GM13977 (cell line): ENCODE measurements around the gene DYRK1A.

ENCODE experiments used
- DNase-seq: peaks from one replicate; pipeline ENCODE4 v3.0.0; 2012; ENCODE audit warnings: low spot score
- CTCF ChIP-seq: IDR thresholded peaks from 2 replicates; pipeline ENCODE4 v1.5.1; 2012; ENCODE audit warnings: mild to moderate bottlenecking, control low read depth; ENCODE audit not compliant: insufficient read depth; ENCODE audit errors: extremely low read depth, missing control alignments
- in situ Hi-C: fragments of 300-500 bp; cut with MboI; formaldehyde crosslinking; loops from one replicate; pipeline ENCODE4 v1.12.0; 2022; ENCODE audit warnings: low sequenced_read_pairs, low pct_unique_long_range_greater_than_20kb, mixed read lengths, inconsistent platforms; ENCODE audit not compliant: unreplicated experiment

DYRK1A gene

GRCh38 chr21:37475186-37475868 is 108.8 kb downstream of the DYRK1A start:
- in situ Hi-C loops, result no loop called here
- TF ChIP-seq CTCF, result no peak
- no peak for DNase-seq

DNA sequence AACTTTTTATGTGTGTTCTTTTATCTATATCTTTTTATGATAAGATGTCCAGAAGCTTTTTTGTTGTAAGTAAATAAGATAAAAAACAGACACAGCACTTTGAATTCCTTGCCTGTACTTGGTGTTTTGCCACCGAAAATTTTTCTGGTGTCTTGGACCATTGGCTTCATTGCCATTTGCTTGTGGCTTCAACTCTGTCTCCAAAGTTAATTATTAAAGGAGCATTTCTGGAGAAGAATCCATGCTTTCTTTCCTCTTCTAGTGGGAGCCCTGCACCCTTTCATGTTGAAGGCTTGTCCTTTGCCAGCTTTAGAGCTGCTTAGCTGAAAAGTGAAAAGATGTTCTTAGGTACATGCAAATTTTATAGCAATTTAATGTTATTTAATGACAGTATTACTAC is 112.2 kb downstream of the DYRK1A start:
- DNase-seq, result no peak
- no peak for TF ChIP-seq CTCF
- in situ Hi-C loops, result no loop called here

DNA sequence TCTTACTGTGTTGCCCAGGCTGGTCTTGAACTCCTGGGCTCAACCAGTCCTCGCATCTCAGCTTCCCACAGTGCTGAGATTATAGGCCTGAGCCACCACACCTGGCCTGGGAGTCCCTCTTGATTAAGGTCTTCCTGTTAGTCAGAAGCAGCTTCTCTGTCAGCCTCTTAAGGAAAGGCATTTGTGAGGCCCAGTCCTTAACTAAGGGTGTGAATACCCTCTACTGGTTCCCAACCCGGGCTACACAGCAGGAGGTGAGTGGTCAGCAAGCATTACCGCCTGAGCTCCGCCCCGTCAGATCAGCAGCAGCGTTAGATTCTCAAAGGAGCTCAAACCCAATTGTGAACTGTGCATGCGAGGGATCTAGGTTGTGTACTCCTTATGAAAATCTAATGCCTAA is 117.2 kb downstream of the DYRK1A start:
- DNase-seq, result no peak
- no peak for TF ChIP-seq CTCF
- in situ Hi-C loops, result no loop called here

DNA sequence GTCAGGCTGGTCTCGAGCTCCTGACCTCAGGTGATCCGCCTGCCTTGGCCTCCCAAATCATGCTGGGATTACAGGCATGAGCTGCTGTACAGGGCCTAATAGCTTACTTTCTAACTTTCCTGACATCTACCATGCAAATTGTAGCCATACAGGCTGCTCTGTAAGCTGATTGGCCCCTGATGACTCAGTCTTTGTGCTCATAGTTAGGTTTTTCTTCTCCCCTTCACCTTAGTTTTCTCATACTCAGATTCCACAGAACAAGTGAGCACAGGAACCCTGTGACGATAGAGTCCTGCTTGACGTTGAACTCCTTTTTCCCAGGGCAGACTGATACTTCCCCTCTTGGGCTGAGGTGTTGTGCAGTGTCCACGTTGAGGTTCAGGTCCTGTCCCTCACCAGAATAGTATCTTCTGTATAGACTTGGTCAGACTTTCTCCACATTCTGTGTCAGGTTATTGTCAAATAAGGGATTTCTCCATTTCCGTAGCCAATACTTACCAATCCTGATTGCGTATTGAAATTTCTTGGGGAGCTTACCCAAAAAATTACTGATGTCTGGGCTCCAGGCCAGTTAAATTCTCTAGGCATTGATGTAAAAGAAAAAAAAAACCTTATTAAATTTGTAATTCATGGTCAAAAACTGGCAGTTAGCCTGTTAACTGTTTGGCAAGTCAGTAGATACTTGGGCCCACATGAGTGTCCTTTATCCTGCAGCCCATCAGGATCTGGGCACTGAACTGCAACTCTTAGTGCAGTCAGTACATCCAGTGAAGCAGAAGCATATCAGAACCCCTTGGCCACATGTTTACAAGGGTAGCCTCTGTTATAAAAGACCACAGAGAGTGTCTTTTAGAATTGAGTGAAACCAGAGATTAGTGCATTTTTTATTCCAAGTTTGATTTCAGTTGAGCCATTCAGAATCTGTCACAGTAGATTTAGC is 118.2 kb downstream of the DYRK1A start:
- in situ Hi-C loops, result no loop called here
- DNase-seq, result no peak
- TF ChIP-seq CTCF, result no peak

GRCh38 chr21:37489553-37489952 is 123.0 kb downstream of the DYRK1A start:
- DNase-seq, result no peak
- no peak for TF ChIP-seq CTCF
- in situ Hi-C loops, result no loop called here

GRCh38 chr21:37490084-37490483 is 123.5 kb downstream of the DYRK1A start:
- no peak for DNase-seq
- TF ChIP-seq CTCF, result no peak
- in situ Hi-C loops, result no loop called here
